Measurements from ENCODE around the gene TMEM30B.

Gene TMEM30B

DNA sequence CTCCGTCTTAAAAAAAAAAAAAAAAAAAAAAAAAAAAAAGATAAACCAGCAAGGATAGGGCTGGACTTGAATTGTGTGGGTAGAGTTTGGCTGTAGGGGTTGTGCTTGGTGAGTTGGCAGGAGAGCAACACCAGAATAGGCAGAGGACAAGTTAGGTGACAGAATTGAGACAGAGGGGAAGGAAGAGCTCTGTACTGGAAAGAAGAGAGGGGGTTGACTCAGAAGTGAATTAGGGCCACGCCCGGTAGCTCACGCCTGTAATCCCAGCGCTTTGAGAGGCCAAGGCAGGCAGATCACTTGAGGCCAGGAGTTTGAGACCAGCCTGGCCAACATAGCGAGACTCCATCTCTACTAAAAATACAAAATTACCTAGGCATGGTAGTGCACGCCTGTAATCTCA lies 6.1 kb upstream of the TMEM30B start:
- TF ChIP-seq GABPA (IDR thresholded peaks at IDR 0.05; ENCODE audit: low read depth) (no peak), SPI1 (IDR thresholded peaks at IDR 0.05; ENCODE audit: borderline replicate concordance, low read depth) (no peak), POLR2AphosphoS5 (IDR thresholded peaks at IDR 0.05; ENCODE audit: low read depth) (no peak)
- TF ChIP-seq, protein P1, sequence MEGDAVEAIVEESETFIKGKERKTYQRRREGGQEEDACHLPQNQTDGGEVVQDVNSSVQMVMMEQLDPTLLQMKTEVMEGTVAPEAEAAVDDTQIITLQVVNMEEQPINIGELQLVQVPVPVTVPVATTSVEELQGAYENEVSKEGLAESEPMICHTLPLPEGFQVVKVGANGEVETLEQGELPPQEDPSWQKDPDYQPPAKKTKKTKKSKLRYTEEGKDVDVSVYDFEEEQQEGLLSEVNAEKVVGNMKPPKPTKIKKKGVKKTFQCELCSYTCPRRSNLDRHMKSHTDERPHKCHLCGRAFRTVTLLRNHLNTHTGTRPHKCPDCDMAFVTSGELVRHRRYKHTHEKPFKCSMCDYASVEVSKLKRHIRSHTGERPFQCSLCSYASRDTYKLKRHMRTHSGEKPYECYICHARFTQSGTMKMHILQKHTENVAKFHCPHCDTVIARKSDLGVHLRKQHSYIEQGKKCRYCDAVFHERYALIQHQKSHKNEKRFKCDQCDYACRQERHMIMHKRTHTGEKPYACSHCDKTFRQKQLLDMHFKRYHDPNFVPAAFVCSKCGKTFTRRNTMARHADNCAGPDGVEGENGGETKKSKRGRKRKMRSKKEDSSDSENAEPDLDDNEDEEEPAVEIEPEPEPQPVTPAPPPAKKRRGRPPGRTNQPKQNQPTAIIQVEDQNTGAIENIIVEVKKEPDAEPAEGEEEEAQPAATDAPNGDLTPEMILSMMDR (IDR thresholded peaks at IDR 0.05; ENCODE audit: insufficient read depth, low read length), result no peak
- TF ChIP-seq, protein P2, sequence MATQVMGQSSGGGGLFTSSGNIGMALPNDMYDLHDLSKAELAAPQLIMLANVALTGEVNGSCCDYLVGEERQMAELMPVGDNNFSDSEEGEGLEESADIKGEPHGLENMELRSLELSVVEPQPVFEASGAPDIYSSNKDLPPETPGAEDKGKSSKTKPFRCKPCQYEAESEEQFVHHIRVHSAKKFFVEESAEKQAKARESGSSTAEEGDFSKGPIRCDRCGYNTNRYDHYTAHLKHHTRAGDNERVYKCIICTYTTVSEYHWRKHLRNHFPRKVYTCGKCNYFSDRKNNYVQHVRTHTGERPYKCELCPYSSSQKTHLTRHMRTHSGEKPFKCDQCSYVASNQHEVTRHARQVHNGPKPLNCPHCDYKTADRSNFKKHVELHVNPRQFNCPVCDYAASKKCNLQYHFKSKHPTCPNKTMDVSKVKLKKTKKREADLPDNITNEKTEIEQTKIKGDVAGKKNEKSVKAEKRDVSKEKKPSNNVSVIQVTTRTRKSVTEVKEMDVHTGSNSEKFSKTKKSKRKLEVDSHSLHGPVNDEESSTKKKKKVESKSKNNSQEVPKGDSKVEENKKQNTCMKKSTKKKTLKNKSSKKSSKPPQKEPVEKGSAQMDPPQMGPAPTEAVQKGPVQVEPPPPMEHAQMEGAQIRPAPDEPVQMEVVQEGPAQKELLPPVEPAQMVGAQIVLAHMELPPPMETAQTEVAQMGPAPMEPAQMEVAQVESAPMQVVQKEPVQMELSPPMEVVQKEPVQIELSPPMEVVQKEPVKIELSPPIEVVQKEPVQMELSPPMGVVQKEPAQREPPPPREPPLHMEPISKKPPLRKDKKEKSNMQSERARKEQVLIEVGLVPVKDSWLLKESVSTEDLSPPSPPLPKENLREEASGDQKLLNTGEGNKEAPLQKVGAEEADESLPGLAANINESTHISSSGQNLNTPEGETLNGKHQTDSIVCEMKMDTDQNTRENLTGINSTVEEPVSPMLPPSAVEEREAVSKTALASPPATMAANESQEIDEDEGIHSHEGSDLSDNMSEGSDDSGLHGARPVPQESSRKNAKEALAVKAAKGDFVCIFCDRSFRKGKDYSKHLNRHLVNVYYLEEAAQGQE (IDR thresholded peaks at IDR 0.05; ENCODE audit: insufficient replicate concordance, low read depth), result no peak
- H3K27ac ChIP-seq (replicated peaks), result no peak overlapping the region
- H3K4me3 ChIP-seq (replicated peaks; ENCODE audit: insufficient read depth, low read length), result no peak overlapping the region
- H3K27me3 ChIP-seq (ENCODE audit: insufficient read depth, poor library complexity, severe bottlenecking), result peaks cover 22% of the 10 kb centered on the region
- DNase-seq (ENCODE audit: low read depth in 1 of 2, low spot score in 1 of 2), result no peak

DNA sequence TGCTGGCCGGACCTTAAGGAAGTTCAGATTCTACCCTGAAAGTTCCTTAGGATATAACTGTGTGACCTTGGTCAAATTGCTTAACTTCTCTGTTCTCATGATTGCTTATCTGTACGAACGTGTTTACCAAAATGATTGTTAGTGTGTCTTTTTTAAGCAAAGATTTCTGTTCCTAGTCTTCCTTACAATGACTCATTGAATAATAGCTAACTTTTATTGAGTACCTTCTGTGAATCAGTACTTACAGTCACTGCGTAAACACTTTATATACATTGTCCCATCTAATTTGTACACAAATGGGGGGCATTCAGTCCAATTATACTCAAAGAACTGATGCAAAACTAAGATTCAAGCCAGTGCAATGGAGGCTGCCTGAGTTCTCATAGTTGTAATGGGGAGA lies 4.2 kb upstream of the TMEM30B start:
- DNase-seq (ENCODE audit: low read depth in 1 of 2, low spot score in 1 of 2), result no peak
- Histone ChIP-seq H3K4me3 (replicated peaks; ENCODE audit: insufficient read depth, low read length) (no peak overlapping the region), H3K27ac (replicated peaks) (no peak overlapping the region), H3K27me3 (ENCODE audit: insufficient read depth, poor library complexity, severe bottlenecking) (peaks cover 37% of the 10 kb centered on the region)
- TF ChIP-seq, protein P1 (IDR thresholded peaks at IDR 0.05; ENCODE audit: insufficient read depth, low read length), result no peak
- TF ChIP-seq POLR2AphosphoS5 (IDR thresholded peaks at IDR 0.05; ENCODE audit: low read depth), result no peak
- TF ChIP-seq, protein P2 (IDR thresholded peaks at IDR 0.05; ENCODE audit: insufficient replicate concordance, low read depth), result no peak
- no peak for TF ChIP-seq SPI1 (IDR thresholded peaks at IDR 0.05; ENCODE audit: borderline replicate concordance, low read depth)
- TF ChIP-seq GABPA (IDR thresholded peaks at IDR 0.05; ENCODE audit: low read depth), result no peak

DNA sequence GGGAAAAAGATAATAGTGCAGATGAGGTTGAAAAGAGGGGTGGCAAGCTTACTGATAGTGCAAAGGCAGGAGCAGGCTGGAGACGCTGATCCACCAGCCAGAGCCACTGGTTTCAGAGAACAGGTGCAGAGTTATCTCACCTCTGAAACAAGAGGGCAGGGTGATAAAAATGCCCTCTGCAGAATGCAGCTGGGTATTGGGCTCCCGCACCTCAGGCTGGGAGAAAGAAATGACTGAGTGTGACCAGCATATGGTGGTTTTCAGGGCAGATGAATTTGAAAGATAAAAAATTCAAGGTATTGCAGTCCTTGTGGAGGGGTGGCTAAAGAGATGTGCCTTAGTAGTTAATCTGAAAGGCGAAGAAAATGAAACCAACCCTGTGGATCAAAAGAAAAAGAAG lies 2.9 kb upstream of the TMEM30B start:
- Histone ChIP-seq H3K27me3 (ENCODE audit: insufficient read depth, poor library complexity, severe bottlenecking) (peaks cover 51% of the 10 kb centered on the region), H3K4me3 (replicated peaks; ENCODE audit: insufficient read depth, low read length) (no peak overlapping the region), H3K27ac (replicated peaks) (no peak overlapping the region)
- TF ChIP-seq, protein P2 (IDR thresholded peaks at IDR 0.05; ENCODE audit: insufficient replicate concordance, low read depth), result no peak
- no peak for TF ChIP-seq POLR2AphosphoS5 (IDR thresholded peaks at IDR 0.05; ENCODE audit: low read depth)
- TF ChIP-seq, protein P1 (IDR thresholded peaks at IDR 0.05; ENCODE audit: insufficient read depth, low read length), result no peak
- TF ChIP-seq GABPA (IDR thresholded peaks at IDR 0.05; ENCODE audit: low read depth), result no peak
- no peak for TF ChIP-seq SPI1 (IDR thresholded peaks at IDR 0.05; ENCODE audit: borderline replicate concordance, low read depth)
- no peak for DNase-seq (ENCODE audit: low read depth in 1 of 2, low spot score in 1 of 2)
